GM12878 (cell line): ENCODE measurements around the gene ATG9B. TPM values are rescaled to one million over a fixed set of nuclear protein-coding genes. Genes with fewer than 3 reads are reported as not detected.

Source experiments
- ATAC-seq: fragments of 200-7000 bp; cut with Tn5 transposase; 3 replicates; pipeline ENCODE4 v1.9.1; 2020; ENCODE audit warnings: mild to moderate bottlenecking, moderate library complexity
- BruUV-seq: library from RNA; stranded (reverse); fragments of 400-500 nt; replicated peaks from 2 replicates; lab custom pipeline; 2021; lab: Mats Ljungman, UMichigan
- CTCF ChIA-PET: fragments of 300-600 bp; sonication (Branson Sonifier 250); formaldehyde crosslinking; extraction: SDS; loops from one replicate; lab custom pipeline; 2021; ENCODE audit warnings: inconsistent platforms; lab: Yijun Ruan, JAX
- POLR2A ChIA-PET: fragments of 350-600 bp; formaldehyde crosslinking; extraction: SDS; loops from one replicate; lab custom pipeline; 2021; ENCODE audit warnings: inconsistent platforms; lab: Charles Lee
- RAD21 ChIA-PET: fragments of 300-600 bp; sonication (Branson Sonifier 250); formaldehyde crosslinking; loops from one replicate; lab custom pipeline; 2023; ENCODE audit warnings: antibody characterized with exemption; ENCODE audit not compliant: unreplicated experiment; lab: Charles Lee
- SMC1A ChIA-PET: fragments of 300-600 bp; sonication (Branson Sonifier 250); formaldehyde crosslinking; loops from one replicate; lab custom pipeline; 2023; ENCODE audit not compliant: unreplicated experiment, uncharacterized antibody; lab: Charles Lee
- DNase-seq: peaks from one replicate; pipeline ENCODE4 v3.0.0-alpha.2; 2011; ENCODE audit warnings: low read depth, low spot score
- FAIRE-seq: peaks from 3 replicates; lab custom pipeline; 2011; peaks lifted over from hg19 to GRCh38; lab: Jason Lieb, UNC
- H2AFZ ChIP-seq: 2 replicates; pipeline ENCODE4 v1.6.0; 2011; ENCODE audit warnings: low read depth, low read length, control low read depth; ENCODE audit not compliant: control insufficient read depth
- H3K27ac ChIP-seq: 2 replicates; pipeline ENCODE4 v1.5.1; 2011; ENCODE audit warnings: control low read depth; ENCODE audit not compliant: control insufficient read depth, insufficient read depth
- H3K27me3 ChIP-seq, 2 experiments: replicated peaks in 1 of 2; 2 replicates each; pipeline versions ENCODE4 v1.6.0 to v1.6.1; 2011; ENCODE audit warnings: low read length in 1 of 2; ENCODE audit not compliant: control insufficient read depth in 2 of 2, insufficient read depth in 2 of 2
- H3K36me3 ChIP-seq, 2 experiments: 2 replicates each; pipeline ENCODE4 v1.5.1; 2011; ENCODE audit warnings: low read length in 1 of 2; ENCODE audit not compliant: control insufficient read depth in 2 of 2, insufficient read depth in 2 of 2
- H3K4me1 ChIP-seq: 2 replicates; pipeline ENCODE4 v1.6.1; 2011; ENCODE audit warnings: mild to moderate bottlenecking, low read length, moderate library complexity, mixed read lengths; ENCODE audit not compliant: control insufficient read depth, insufficient read depth
- H3K4me2 ChIP-seq: 2 replicates; pipeline ENCODE4 v1.6.0; 2011; ENCODE audit warnings: control low read depth; ENCODE audit not compliant: control insufficient read depth, insufficient read depth
- H3K4me3 ChIP-seq: fragments of 200-600 bp; sonication (generic); 2 replicates; pipeline ENCODE4 v1.5.1; 2016
- H3K79me2 ChIP-seq: 2 replicates; pipeline ENCODE4 v1.6.0; 2011; ENCODE audit warnings: low read length; ENCODE audit not compliant: control insufficient read depth, insufficient read depth
- H3K9ac ChIP-seq: 2 replicates; pipeline ENCODE4 v1.8.0; 2011; ENCODE audit warnings: low read length, control low read depth, mixed read lengths; ENCODE audit not compliant: control insufficient read depth, insufficient read depth
- H3K9me3 ChIP-seq: replicated peaks from 3 replicates; pipeline ENCODE4 v1.5.1; 2011; ENCODE audit warnings: mild to moderate bottlenecking, low read length; ENCODE audit not compliant: control insufficient read depth, insufficient read depth
- H4K20me1 ChIP-seq: 2 replicates; pipeline ENCODE4 v1.6.0; 2011; ENCODE audit not compliant: control insufficient read depth, insufficient read depth
- ATF7 ChIP-seq: fragments of 450-650 bp; IDR thresholded peaks from 2 replicates; pipeline ENCODE4 v1.6.1; 2016; ENCODE audit warnings: low read depth, mild to moderate bottlenecking
- CREB1 ChIP-seq: IDR thresholded peaks from 2 replicates; pipeline ENCODE4 v1.6.1; 2012; ENCODE audit warnings: low read depth, mild to moderate bottlenecking, inconsistent platforms
- EED ChIP-seq: sonication (generic); IDR thresholded peaks from 2 replicates; pipeline ENCODE4 v1.6.1; 2016; ENCODE audit warnings: antibody characterized with exemption, low read depth
- IKZF2 ChIP-seq, 2 experiments: fragments of 450-650 bp; IDR thresholded peaks; 2 replicates each; pipeline ENCODE4 v1.6.1; 2017; ENCODE audit warnings: mild to moderate bottlenecking in 2 of 2, moderate library complexity in 2 of 2
- PAX8 ChIP-seq: fragments of 450-650 bp; IDR thresholded peaks from 2 replicates; pipeline ENCODE4 v1.6.1; 2017; ENCODE audit warnings: mild to moderate bottlenecking, moderate library complexity
- SMAD1 ChIP-seq: fragments of 450-650 bp; IDR thresholded peaks from 2 replicates; pipeline ENCODE4 v1.6.1; 2018; ENCODE audit warnings: mild to moderate bottlenecking, low read depth; ENCODE audit not compliant: partially characterized antibody
- SRF ChIP-seq, 2 experiments: IDR thresholded peaks; 2 replicates each; pipeline ENCODE4 v1.6.1; 2011; ENCODE audit warnings: low read depth in 2 of 2, low read length in 2 of 2, mild to moderate bottlenecking in 1 of 2, moderate library complexity in 1 of 2
- TCF3 ChIP-seq: IDR thresholded peaks from 2 replicates; pipeline ENCODE4 v1.6.1; 2012; ENCODE audit warnings: low read depth, mild to moderate bottlenecking, low read length, borderline replicate concordance; ENCODE audit not compliant: insufficient read depth
- WGBS: methylation state at CpG from one replicate; pipeline ENCODE4 v1.1.6; 2016; ENCODE audit warnings: low lambda C conversion rate; ENCODE audit not compliant: insufficient replicate concordance, insufficient coverage; ENCODE audit errors: missing lambda C conversion rate; 5-methylcytosine and 5-hydroxymethylcytosine counted together
- in situ Hi-C: fragments of 300-500 bp; cut with MboI; formaldehyde crosslinking; loops from 9 replicates; pipeline ENCODE4 v1.14.3; 2018; ENCODE audit warnings: mixed read lengths
- intact Hi-C: fragments of 100-400 bp; cut with micrococcal nuclease; formaldehyde crosslinking; loops from one replicate; pipeline ENCODE4 v1.14.2; 2022; ENCODE audit not compliant: unreplicated experiment
- polyA plus RNA-seq, 11 experiments: library from polyadenylated mRNA; depleted of rRNA in 4 of 11; unstranded in 6 of 11; stranded (reverse) in 5 of 11; fragments of >200 nt; fragmentation: Nextera tagmentation in 4 of 11; fragmentation: Illumina TruSeq in 1 of 11; extraction: Ambion mirVana in 4 of 11; extraction: Trizol in 1 of 11; gene quantifications; 1 replicate in 1 of 11; 2 replicates in 10 of 11; pipeline versions ENCODE4 v1.2.1 to v1.2.3, GENCODE V29; 2011 to 2016; ENCODE audit warnings: inconsistent platforms in 2 of 11, missing spikeins in 2 of 11, low read depth in 1 of 11
- total RNA-seq, 4 experiments: library from RNA; depleted of rRNA in 3 of 4; stranded (reverse); fragments of >200 nt in 3 of 4; fragmentation: Illumina TruSeq in 1 of 4; extraction: Trizol in 1 of 4; gene quantifications; 2 replicates each; pipeline versions ENCODE4 v1.2.1 to v1.2.3, GENCODE V29; 2013 to 2021
- TF ChIP-seq, protein P1 (sequence below): fragments of 450-650 bp; IDR thresholded peaks from 2 replicates; pipeline ENCODE4 v1.6.1; 2018; ENCODE audit warnings: mild to moderate bottlenecking, low read depth, moderate library complexity; ENCODE audit not compliant: partially characterized antibody
- TF ChIP-seq, protein P2 (sequence below): IDR thresholded peaks from 2 replicates; pipeline ENCODE4 v1.6.1; 2012; ENCODE audit warnings: mild to moderate bottlenecking, low read depth, low read length

ATG9B gene
- total and polyA plus RNA-seq, 10 of the 15 experiments (the other 5 are each of a cell fraction or from before 2014, with no cell fraction given), result 0.01 to 0.83 (median 0.12) TPM; not detected in 2

DNA sequence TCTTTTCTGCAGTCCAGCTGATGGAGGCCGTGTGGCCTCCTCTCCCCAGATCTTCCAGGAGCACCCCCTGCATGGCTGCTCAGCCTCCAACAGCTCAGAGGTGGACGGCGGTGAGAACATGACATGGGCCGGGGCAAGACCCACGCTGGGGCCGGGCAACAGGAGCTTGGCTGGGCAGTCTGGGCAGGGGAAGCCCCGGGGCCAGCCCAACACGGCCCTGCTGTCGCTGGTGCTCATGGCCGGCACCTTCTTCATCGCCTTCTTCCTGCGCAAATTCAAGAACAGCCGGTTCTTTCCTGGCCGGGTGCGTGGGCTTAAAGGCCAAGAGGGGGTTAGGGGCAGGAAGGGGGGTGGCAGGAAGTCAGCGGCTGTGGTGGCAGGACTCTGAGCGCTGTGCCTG, 49.7 kb upstream of the ATG9B start:
- TF ChIP-seq EED, result no peak
- WGBS, result 96% methylated on average over 14 of the region's 17 CpGs
- Histone ChIP-seq H3K79me2 (peaks cover 3% of the 10 kb centered on the region; the same call in 1 of the 2 replicates), H3K9me3 (no peaks in the 10 kb centered on the region), H3K9ac (no peak overlapping the region), H3K36me3 (peaks cover 2 to 32% of the 10 kb centered on the region in 2 experiments; a peak in 3 of 4 replicates), H2AFZ (no peak overlapping the region), H4K20me1 (no peaks in the 10 kb centered on the region), H3K27ac (no peak overlapping the region), H3K4me1 (no peaks in the 10 kb centered on the region), H3K4me3 (no peak overlapping the region), H3K4me2 (no peak overlapping the region), H3K27me3 (no peaks in the 10 kb centered on the region)
- POLR2A ChIA-PET, result no interaction called here
- BruUV-seq, result no TSS peak
- DNase-seq (no peak), FAIRE-seq (no peak), ATAC-seq (no peak)
- intact Hi-C loops (no loop called here), in situ Hi-C loops (no loop called here)
- CTCF ChIA-PET, result no interaction called here
- RAD21 ChIA-PET, result no interaction called here
- SMC1A ChIA-PET, result no interaction called here

DNA sequence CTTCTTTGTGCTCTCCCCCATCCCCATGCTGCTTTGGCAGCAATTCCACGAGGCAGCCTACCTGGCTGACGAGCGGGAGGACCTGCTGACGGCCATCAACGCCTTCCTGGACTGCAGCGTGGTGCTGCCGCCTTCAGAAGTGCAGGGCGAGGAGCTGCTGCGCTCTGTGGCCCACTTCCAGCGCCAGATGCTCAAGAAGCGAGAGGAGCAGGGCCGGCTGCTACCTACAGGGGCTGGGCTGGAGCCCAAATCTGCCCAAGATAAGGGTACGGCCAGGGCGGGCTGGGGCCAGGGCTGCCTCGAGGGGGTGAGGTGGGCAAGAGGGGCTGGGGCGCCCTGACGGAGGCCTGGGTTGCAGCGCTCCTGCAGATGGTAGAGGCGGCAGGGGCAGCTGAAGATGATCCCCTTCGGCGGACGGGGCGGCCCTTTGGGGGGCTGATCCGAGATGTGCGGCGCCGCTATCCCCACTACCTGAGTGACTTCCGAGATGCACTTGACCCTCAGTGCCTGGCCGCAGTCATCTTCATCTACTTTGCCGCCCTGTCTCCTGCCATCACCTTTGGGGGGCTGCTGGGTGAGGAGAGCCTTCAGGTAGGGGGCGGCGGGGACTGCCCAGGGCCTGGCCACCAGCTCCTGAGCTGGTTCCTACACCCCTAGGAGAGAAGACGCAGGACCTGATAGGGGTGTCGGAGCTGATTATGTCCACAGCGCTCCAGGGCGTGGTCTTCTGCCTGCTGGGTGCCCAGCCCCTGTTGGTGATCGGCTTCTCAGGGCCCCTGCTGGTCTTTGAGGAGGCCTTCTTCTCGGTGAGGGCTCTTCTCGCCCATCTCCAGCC, 47.0 kb upstream of the ATG9B start:
- in situ Hi-C loops, result no loop called here
- no peak for TF ChIP-seq SRF (IDR thresholded peaks at IDR 0.05; ENCODE audit: low read depth in 2 of 2, low read length in 2 of 2)
- no peak for TF ChIP-seq SMAD1
- TF ChIP-seq ATF7, result no peak
- no peak for TF ChIP-seq PAX8
- TF ChIP-seq, protein P1, sequence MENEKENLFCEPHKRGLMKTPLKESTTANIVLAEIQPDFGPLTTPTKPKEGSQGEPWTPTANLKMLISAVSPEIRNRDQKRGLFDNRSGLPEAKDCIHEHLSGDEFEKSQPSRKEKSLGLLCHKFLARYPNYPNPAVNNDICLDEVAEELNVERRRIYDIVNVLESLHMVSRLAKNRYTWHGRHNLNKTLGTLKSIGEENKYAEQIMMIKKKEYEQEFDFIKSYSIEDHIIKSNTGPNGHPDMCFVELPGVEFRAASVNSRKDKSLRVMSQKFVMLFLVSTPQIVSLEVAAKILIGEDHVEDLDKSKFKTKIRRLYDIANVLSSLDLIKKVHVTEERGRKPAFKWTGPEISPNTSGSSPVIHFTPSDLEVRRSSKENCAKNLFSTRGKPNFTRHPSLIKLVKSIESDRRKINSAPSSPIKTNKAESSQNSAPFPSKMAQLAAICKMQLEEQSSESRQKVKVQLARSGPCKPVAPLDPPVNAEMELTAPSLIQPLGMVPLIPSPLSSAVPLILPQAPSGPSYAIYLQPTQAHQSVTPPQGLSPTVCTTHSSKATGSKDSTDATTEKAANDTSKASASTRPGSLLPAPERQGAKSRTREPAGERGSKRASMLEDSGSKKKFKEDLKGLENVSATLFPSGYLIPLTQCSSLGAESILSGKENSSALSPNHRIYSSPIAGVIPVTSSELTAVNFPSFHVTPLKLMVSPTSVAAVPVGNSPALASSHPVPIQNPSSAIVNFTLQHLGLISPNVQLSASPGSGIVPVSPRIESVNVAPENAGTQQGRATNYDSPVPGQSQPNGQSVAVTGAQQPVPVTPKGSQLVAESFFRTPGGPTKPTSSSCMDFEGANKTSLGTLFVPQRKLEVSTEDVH, result no peak
- TF ChIP-seq CREB1, result no peak
- TF ChIP-seq, protein P2, sequence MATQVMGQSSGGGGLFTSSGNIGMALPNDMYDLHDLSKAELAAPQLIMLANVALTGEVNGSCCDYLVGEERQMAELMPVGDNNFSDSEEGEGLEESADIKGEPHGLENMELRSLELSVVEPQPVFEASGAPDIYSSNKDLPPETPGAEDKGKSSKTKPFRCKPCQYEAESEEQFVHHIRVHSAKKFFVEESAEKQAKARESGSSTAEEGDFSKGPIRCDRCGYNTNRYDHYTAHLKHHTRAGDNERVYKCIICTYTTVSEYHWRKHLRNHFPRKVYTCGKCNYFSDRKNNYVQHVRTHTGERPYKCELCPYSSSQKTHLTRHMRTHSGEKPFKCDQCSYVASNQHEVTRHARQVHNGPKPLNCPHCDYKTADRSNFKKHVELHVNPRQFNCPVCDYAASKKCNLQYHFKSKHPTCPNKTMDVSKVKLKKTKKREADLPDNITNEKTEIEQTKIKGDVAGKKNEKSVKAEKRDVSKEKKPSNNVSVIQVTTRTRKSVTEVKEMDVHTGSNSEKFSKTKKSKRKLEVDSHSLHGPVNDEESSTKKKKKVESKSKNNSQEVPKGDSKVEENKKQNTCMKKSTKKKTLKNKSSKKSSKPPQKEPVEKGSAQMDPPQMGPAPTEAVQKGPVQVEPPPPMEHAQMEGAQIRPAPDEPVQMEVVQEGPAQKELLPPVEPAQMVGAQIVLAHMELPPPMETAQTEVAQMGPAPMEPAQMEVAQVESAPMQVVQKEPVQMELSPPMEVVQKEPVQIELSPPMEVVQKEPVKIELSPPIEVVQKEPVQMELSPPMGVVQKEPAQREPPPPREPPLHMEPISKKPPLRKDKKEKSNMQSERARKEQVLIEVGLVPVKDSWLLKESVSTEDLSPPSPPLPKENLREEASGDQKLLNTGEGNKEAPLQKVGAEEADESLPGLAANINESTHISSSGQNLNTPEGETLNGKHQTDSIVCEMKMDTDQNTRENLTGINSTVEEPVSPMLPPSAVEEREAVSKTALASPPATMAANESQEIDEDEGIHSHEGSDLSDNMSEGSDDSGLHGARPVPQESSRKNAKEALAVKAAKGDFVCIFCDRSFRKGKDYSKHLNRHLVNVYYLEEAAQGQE, result no peak
- TF ChIP-seq IKZF2 (IDR thresholded peaks at IDR 0.05), result no peak
- TF ChIP-seq TCF3, result no peak

More for the DNA sequence above, 47.0 kb upstream of the ATG9B start:
- H3K27me3 ChIP-seq, result no peaks in the 10 kb centered on the region
- ChIA-PET POLR2A (no interaction called here), CTCF (no interaction called here), RAD21 (no interaction called here), SMC1A (no interaction called here)
- H3K79me2 ChIP-seq, result no peaks in the 10 kb centered on the region
- intact Hi-C loops, result no loop called here
- H3K9ac ChIP-seq, result no peak overlapping the region
- ATAC-seq, result no peak
- no peaks in the 10 kb centered on the region for H3K9me3 ChIP-seq
- no peak overlapping the region for H3K4me2 ChIP-seq
- H2AFZ ChIP-seq, result no peak overlapping the region
- no peak overlapping the region for H3K4me3 ChIP-seq
- 94% methylated on average over 39 of the region's 39 CpGs for WGBS
- no TSS peak for BruUV-seq
- FAIRE-seq, result no peak
- H4K20me1 ChIP-seq, result no peaks in the 10 kb centered on the region
- H3K36me3 ChIP-seq, result peaks cover 11 to 33% of the 10 kb centered on the region in 2 experiments; a peak in 3 of 4 replicates
- no peaks in the 10 kb centered on the region for H3K4me1 ChIP-seq
- H3K27ac ChIP-seq, result no peak overlapping the region
- DNase-seq, result no peak
